HCT116 (cell line): Measurements from ENCODE around the gene GNL2. TPM values are rescaled to one million over a fixed set of nuclear protein-coding genes. Genes with fewer than 3 reads are reported as not detected.
"Not testable (repeated sequence)": the region's sequence is repeated elsewhere in the genome, so short reads cannot be mapped to it uniquely, and the experiment has no call there.

Experiments used
- ATAC-seq: fragments of 200-7000 bp; cut with Tn5 transposase; 2 replicates; pipeline ENCODE4 v1.9.1; 2020; ENCODE audit warnings: mild to moderate bottlenecking, moderate library complexity
- BruUV-seq: library from RNA; stranded (reverse); fragments of 400-500 nt; replicated peaks from 2 replicates; lab custom pipeline; 2021; lab: Mats Ljungman, UMichigan
- CTCF ChIA-PET: fragments of 300-600 bp; sonication (Branson Sonifier 250); formaldehyde crosslinking; loops from one replicate; lab custom pipeline; 2021; ENCODE audit warnings: antibody characterized with exemption; lab: Charles Lee
- POLR2A ChIA-PET: fragments of 300-600, 350-600 bp; sonication (Branson Sonifier 250); formaldehyde crosslinking; loops from one replicate; lab custom pipeline; 2021; ENCODE audit warnings: antibody characterized with exemption; lab: Charles Lee
- RAD21 ChIA-PET, 2 experiments: fragments of 300-600 bp; sonication (Branson Sonifier 250); formaldehyde crosslinking; loops; one replicate each; lab custom pipeline; 2023; ENCODE audit warnings: low total read pairs in 2 of 2; ENCODE audit not compliant: uncharacterized antibody in 2 of 2, unreplicated experiment in 2 of 2, low non-redundant PET in 1 of 2; lab: Charles Lee
- DNase-seq: peaks from one replicate; pipeline ENCODE4 v3.0.0-alpha.2; 2010; ENCODE audit warnings: low read depth, low spot score
- H2AFZ ChIP-seq: fragments of 200-600 bp; shearing (Covaris generic), sonication (generic); 2 replicates; pipeline ENCODE4 v1.6.1; 2017; ENCODE audit warnings: low read depth, mixed run types, mixed read lengths, antibody characterized with exemption, low read length; ENCODE audit not compliant: poor library complexity, severe bottlenecking
- H3K27ac ChIP-seq: 2 replicates; pipeline ENCODE4 v1.5.1; 2012; ENCODE audit warnings: low read depth, low read length
- H3K27me3 ChIP-seq: fragments of 200-600 bp; sonication (generic); 2 replicates; pipeline ENCODE4 v1.6.1; 2016; ENCODE audit warnings: mixed run types, low read length, mixed read lengths; ENCODE audit not compliant: insufficient read depth
- H3K36me3 ChIP-seq, 2 experiments: fragments of 200-500 bp in 1 of 2; fragments of 200-600 bp in 1 of 2; sonication (Bioruptor generic) in 1 of 2; sonication (generic) in 1 of 2; 2 replicates each; pipeline versions ENCODE4 v1.5.1 to v1.6.1; 2014 to 2016; ENCODE audit warnings: low read length in 2 of 2, inconsistent platforms in 1 of 2, mixed read lengths in 1 of 2, mixed run types in 1 of 2; ENCODE audit not compliant: insufficient read depth in 2 of 2, control insufficient read depth in 1 of 2
- H3K4me1 ChIP-seq, 2 experiments: fragments of 200-600 bp in 1 of 2; sonication (generic) in 1 of 2; 2 replicates each; pipeline versions ENCODE4 v1.5.1 to v1.6.1; 2012 to 2017; ENCODE audit warnings: low read length in 2 of 2, inconsistent platforms in 1 of 2, mild to moderate bottlenecking in 1 of 2, mixed read lengths in 1 of 2, mixed run types in 1 of 2, moderate library complexity in 1 of 2; ENCODE audit not compliant: insufficient read depth in 2 of 2, control insufficient read depth in 1 of 2
- H3K4me2 ChIP-seq: fragments of 200-600 bp; sonication (generic); 2 replicates; pipeline ENCODE4 v1.6.1; 2017; ENCODE audit warnings: mixed run types, low read length, mixed read lengths
- H3K4me3 ChIP-seq, 2 experiments: fragments of 200-600 bp in 1 of 2; sonication (generic) in 1 of 2; replicated peaks in 1 of 2; 2 replicates each; pipeline ENCODE4 v1.5.1; 2011 to 2016; ENCODE audit warnings: low read length in 2 of 2, control low read depth in 1 of 2, low read depth in 1 of 2, mild to moderate bottlenecking in 1 of 2, mixed read lengths in 1 of 2, mixed run types in 1 of 2
- H3K79me2 ChIP-seq: fragments of 200-600 bp; sonication (generic); 2 replicates; pipeline ENCODE4 v1.6.1; 2017; ENCODE audit warnings: mild to moderate bottlenecking, mixed run types, low read length, moderate library complexity, mixed read lengths; ENCODE audit not compliant: insufficient read depth
- H3K9ac ChIP-seq: fragments of 200-600 bp; sonication (generic); 2 replicates; pipeline ENCODE4 v1.6.1; 2016; ENCODE audit warnings: low read length, mixed read lengths
- H3K9me2 ChIP-seq: fragments of 200-600 bp; sonication (generic), shearing (Covaris generic); 2 replicates; pipeline ENCODE4 v1.6.1; 2017; ENCODE audit warnings: mixed run types, mild to moderate bottlenecking, moderate library complexity; ENCODE audit not compliant: insufficient read depth
- H3K9me3 ChIP-seq, 2 experiments: fragments of 200-500 bp in 1 of 2; fragments of 200-600 bp in 1 of 2; sonication (Bioruptor generic) in 1 of 2; sonication (generic) in 1 of 2; 2 replicates each; pipeline ENCODE4 v1.6.1; 2014 to 2017; ENCODE audit warnings: low read length in 2 of 2, mixed read lengths in 2 of 2, inconsistent platforms in 1 of 2, low read depth in 1 of 2, mild to moderate bottlenecking in 1 of 2, mixed run types in 1 of 2, moderate library complexity in 1 of 2; ENCODE audit not compliant: control insufficient read depth in 1 of 2, insufficient read depth in 1 of 2
- H4K20me1 ChIP-seq: fragments of 200-600 bp; sonication (generic), shearing (Covaris generic); 2 replicates; pipeline ENCODE4 v1.6.1; 2017; ENCODE audit warnings: mixed run types, mild to moderate bottlenecking, moderate library complexity; ENCODE audit not compliant: insufficient read depth
- CBX3 ChIP-seq: IDR thresholded peaks from 2 replicates; pipeline ENCODE4 v1.6.1; 2012; ENCODE audit warnings: low read depth
- CTCF ChIP-seq, 3 experiments: fragments of 200-600 bp in 1 of 3; sonication (generic) in 1 of 3; IDR thresholded peaks in 2 of 3; conservative IDR thresholded peaks in 1 of 3; 2 replicates each; pipeline ENCODE4 v1.5.1; 2012 to 2017; ENCODE audit warnings: low read depth in 2 of 3, low read length in 2 of 3, antibody characterized with exemption in 1 of 3, borderline replicate concordance in 1 of 3, control low read depth in 1 of 3, mild to moderate bottlenecking in 1 of 3, mixed read lengths in 1 of 3, mixed run types in 1 of 3, moderate library complexity in 1 of 3; ENCODE audit not compliant: insufficient read depth in 1 of 3
- EGR1 ChIP-seq: IDR thresholded peaks from 2 replicates; pipeline ENCODE4 v1.6.1; 2012; ENCODE audit warnings: low read depth
- ELF1 ChIP-seq: IDR thresholded peaks from 2 replicates; pipeline ENCODE4 v1.6.1; 2012; ENCODE audit warnings: low read depth, borderline replicate concordance
- EZH2 ChIP-seq: fragments of 200-600 bp; sonication (generic); IDR thresholded peaks from 2 replicates; pipeline ENCODE4 v1.6.1; 2017; ENCODE audit warnings: antibody characterized with exemption, mixed run types
- EZH2phosphoT487 ChIP-seq: fragments of 200-600 bp; IDR thresholded peaks from 2 replicates; pipeline ENCODE4 v1.6.1; 2018; ENCODE audit warnings: antibody characterized with exemption, borderline replicate concordance
- FOSL1 ChIP-seq: IDR thresholded peaks from 2 replicates; pipeline ENCODE4 v1.6.1; 2012; ENCODE audit warnings: low read depth
- POLR2A ChIP-seq: IDR thresholded peaks from 2 replicates; pipeline ENCODE4 v1.7.0; 2011; ENCODE audit warnings: borderline replicate concordance; ENCODE audit not compliant: insufficient read depth, insufficient read length; ENCODE audit errors: extremely low read depth
- POLR2AphosphoS5 ChIP-seq: IDR thresholded peaks from 2 replicates; pipeline ENCODE4 v1.6.1; 2011; ENCODE audit warnings: mild to moderate bottlenecking, low read depth, low read length, moderate library complexity
- RAD21 ChIP-seq: IDR thresholded peaks from 2 replicates; pipeline ENCODE4 v1.6.1; 2012; ENCODE audit warnings: low read depth, mild to moderate bottlenecking
- SP1 ChIP-seq: IDR thresholded peaks from 2 replicates; pipeline ENCODE4 v1.6.1; 2012; ENCODE audit warnings: low read depth
- TCF7L2 ChIP-seq: IDR thresholded peaks from 2 replicates; pipeline ENCODE4 v1.7.0; 2011; ENCODE audit warnings: borderline replicate concordance, inconsistent platforms; ENCODE audit not compliant: insufficient read depth, insufficient read length; ENCODE audit errors: extremely low read depth
- YY1 ChIP-seq: IDR thresholded peaks from 2 replicates; pipeline ENCODE4 v1.6.1; 2011; ENCODE audit warnings: low read length, low read depth, moderate library complexity, mild to moderate bottlenecking; ENCODE audit not compliant: insufficient replicate concordance; ENCODE audit errors: extremely low read depth
- ZFX ChIP-seq: fragments of 450-650 bp; IDR thresholded peaks from 2 replicates; pipeline ENCODE4 v1.6.1; 2017
- intact Hi-C: fragments of 100-400 bp; cut with micrococcal nuclease; formaldehyde crosslinking; loops from 2 replicates; pipeline ENCODE4 v1.10.0; 2022
- total RNA-seq: library from RNA; stranded (reverse); gene quantifications from one replicate; pipeline ENCODE4 v1.2.1, GENCODE V29; 2021; ENCODE audit not compliant: unreplicated experiment
- TF ChIP-seq, protein P1 (sequence below): IDR thresholded peaks from 2 replicates; pipeline ENCODE4 v1.6.1; 2012
- TF ChIP-seq, protein P2 (sequence below): IDR thresholded peaks from 2 replicates; pipeline ENCODE4 v1.6.1; 2011; ENCODE audit warnings: mild to moderate bottlenecking, low read length, moderate library complexity; ENCODE audit not compliant: insufficient replicate concordance; ENCODE audit errors: extremely low read depth

The GNL2 gene
- total RNA-seq, 1 experiment from 2014 or later, result 79.2 TPM

GRCh38 chr1:37559957-37560379 is 35.8 kb downstream of the GNL2 start:
- ATAC-seq, DNase-seq, H3K4me3 ChIP-seq, H3K4me1 ChIP-seq, RAD21 ChIA-PET, CTCF ChIA-PET, H3K79me2 ChIP-seq, H3K4me2 ChIP-seq, H2AFZ ChIP-seq, H3K27ac ChIP-seq, H3K9me3 ChIP-seq, H3K9me2 ChIP-seq, H4K20me1 ChIP-seq, H3K36me3 ChIP-seq, H3K27me3 ChIP-seq, BruUV-seq, POLR2A ChIA-PET, H3K9ac ChIP-seq: not testable (repeated sequence)
- intact Hi-C loops, result loop anchor here (5.0 to 10.0 kb wide), 2 partner anchors 103 to 415 kb away; no protein-coding TSS in a partner anchor

DNA sequence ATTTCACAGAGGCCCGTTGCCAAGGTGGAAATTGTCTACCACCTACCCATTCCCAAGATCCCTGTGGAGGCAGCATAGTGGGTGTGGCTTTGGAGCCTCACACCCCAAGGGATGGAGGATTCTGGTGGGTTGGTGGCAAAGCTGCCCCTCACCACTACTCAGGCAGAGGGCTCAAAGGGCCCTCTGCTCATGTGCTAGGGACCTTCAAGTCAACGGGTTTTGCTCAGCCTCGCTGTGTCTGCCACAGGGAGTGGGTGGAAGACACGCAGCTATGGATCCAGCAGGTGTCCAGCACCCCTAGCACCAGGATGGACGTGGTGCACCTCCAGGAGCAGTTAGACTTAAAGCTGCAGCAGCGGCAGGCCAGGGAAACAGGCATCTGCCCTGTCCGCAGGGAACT is 36.7 kb downstream of the GNL2 start:
- no peak overlapping the region for H3K4me3 ChIP-seq
- H3K9me3 ChIP-seq, result no peaks in the 10 kb centered on the region
- H2AFZ ChIP-seq, result no peak overlapping the region
- intact Hi-C loops, result no loop called here
- no peaks in the 10 kb centered on the region for H3K36me3 ChIP-seq
- peaks cover under 1% of the 10 kb centered on the region for H3K79me2 ChIP-seq
- TF ChIP-seq ELF1 (no peak), POLR2A (no peak), YY1 (no peak), FOSL1 (no peak), EZH2 (no peak), EGR1 (no peak), POLR2AphosphoS5 (no peak), CTCF (IDR thresholded peaks at IDR 0.05 in 2 of 3, conservative IDR thresholded peaks at IDR 0.05 in 1 of 3; ENCODE audit: borderline replicate concordance in 1 of 3, insufficient read depth in 1 of 3, low read depth in 2 of 3, low read length in 2 of 3) (no peak), TCF7L2 (no peak), CBX3 (no peak), EZH2phosphoT487 (no peak), SP1 (no peak), ZFX (no peak), RAD21 (no peak)
- TF ChIP-seq, protein P1, sequence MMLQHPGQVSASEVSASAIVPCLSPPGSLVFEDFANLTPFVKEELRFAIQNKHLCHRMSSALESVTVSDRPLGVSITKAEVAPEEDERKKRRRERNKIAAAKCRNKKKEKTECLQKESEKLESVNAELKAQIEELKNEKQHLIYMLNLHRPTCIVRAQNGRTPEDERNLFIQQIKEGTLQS, result no peak
- TF ChIP-seq, protein P2, sequence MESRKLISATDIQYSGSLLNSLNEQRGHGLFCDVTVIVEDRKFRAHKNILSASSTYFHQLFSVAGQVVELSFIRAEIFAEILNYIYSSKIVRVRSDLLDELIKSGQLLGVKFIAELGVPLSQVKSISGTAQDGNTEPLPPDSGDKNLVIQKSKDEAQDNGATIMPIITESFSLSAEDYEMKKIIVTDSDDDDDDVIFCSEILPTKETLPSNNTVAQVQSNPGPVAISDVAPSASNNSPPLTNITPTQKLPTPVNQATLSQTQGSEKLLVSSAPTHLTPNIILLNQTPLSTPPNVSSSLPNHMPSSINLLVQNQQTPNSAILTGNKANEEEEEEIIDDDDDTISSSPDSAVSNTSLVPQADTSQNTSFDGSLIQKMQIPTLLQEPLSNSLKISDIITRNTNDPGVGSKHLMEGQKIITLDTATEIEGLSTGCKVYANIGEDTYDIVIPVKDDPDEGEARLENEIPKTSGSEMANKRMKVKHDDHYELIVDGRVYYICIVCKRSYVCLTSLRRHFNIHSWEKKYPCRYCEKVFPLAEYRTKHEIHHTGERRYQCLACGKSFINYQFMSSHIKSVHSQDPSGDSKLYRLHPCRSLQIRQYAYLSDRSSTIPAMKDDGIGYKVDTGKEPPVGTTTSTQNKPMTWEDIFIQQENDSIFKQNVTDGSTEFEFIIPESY, result no peak
- CTCF ChIA-PET, result no interaction called here
- no TSS peak for BruUV-seq
- DNase-seq (no peak), ATAC-seq (no peak)
- H3K9me2 ChIP-seq, result no peaks in the 10 kb centered on the region
- POLR2A ChIA-PET, result no interaction called here
- RAD21 ChIA-PET, result no interaction called here
- peaks cover 7 to 13% of the 10 kb centered on the region in 2 experiments for H3K4me1 ChIP-seq
- no peak overlapping the region for H3K27ac ChIP-seq
- no peaks in the 10 kb centered on the region for H3K27me3 ChIP-seq
- H4K20me1 ChIP-seq, result no peaks in the 10 kb centered on the region
- no peak overlapping the region for H3K4me2 ChIP-seq
- H3K9ac ChIP-seq, result no peak overlapping the region
